Choroid plexus epithelial cell (primary cell): ENCODE measurements around the gene PHLPP2.

Experiments
- DNase-seq: peaks from one replicate; pipeline ENCODE4 v3.0.0-alpha.2; 2010; ENCODE audit warnings: low read depth
- H3K4me3 ChIP-seq: 2 replicates; pipeline ENCODE4 v1.5.1; 2011; ENCODE audit warnings: low read depth, mild to moderate bottlenecking, control low read depth, low read length, moderate library complexity
- CTCF ChIP-seq: conservative IDR thresholded peaks from 2 replicates; pipeline ENCODE4 v1.5.1; 2011; ENCODE audit warnings: low read depth, mild to moderate bottlenecking, control low read depth, inconsistent platforms, low read length, moderate library complexity

The PHLPP2 gene

GRCh38 chr16:71754652-71755051, 30.2 kb upstream of the PHLPP2 start:
- DNase-seq, result no peak
- no peak overlapping the region for H3K4me3 ChIP-seq
- no peak for TF ChIP-seq CTCF

- TF ChIP-seq CTCF, result no peak
- DNase-seq, result no peak
- H3K4me3 ChIP-seq, result no peak overlapping the region
Observed at GRCh38 chr16:71754108-71754507, 29.6 kb upstream of the PHLPP2 start.

GRCh38 chr16:71748226-71748625, 23.7 kb upstream of the PHLPP2 start:
- DNase-seq, result no peak
- no peak for TF ChIP-seq CTCF

GRCh38 chr16:71746442-71747046, 22.0 kb upstream of the PHLPP2 start:
- DNase-seq, result peak; percentile 80
- H3K4me3 ChIP-seq, result no peak overlapping the region
- TF ChIP-seq CTCF, result peak; percentile 80

More at GRCh38 chr16:71748226-71748625, 23.7 kb upstream of the PHLPP2 start:
- H3K4me3 ChIP-seq, result no peak overlapping the region

GRCh38 chr16:71738855-71739254, 14.4 kb upstream of the PHLPP2 start:
- TF ChIP-seq CTCF, result no peak
- H3K4me3 ChIP-seq, result no peak overlapping the region
- no peak for DNase-seq

- TF ChIP-seq CTCF, result no peak
- no peak for DNase-seq
- no peak overlapping the region for H3K4me3 ChIP-seq
Observed at GRCh38 chr16:71737501-71737900, 13.0 kb upstream of the PHLPP2 start.

GRCh38 chr16:71734511-71734910, 10.0 kb upstream of the PHLPP2 start:
- no peak overlapping the region for H3K4me3 ChIP-seq
- no peak for TF ChIP-seq CTCF
- no peak for DNase-seq
